Head of caudate nucleus (tissue), 42 donors: ENCODE data around the gene DISC1.
"Not testable (repeated sequence)": the region's sequence is repeated elsewhere in the genome, so short reads cannot be mapped to it uniquely, and the experiment has no call there.

Experiments used
- DNase-seq, 42 donors: peaks; one replicate each; pipeline versions ENCODE4 v3.0.0 to v3.0.0-alpha.2; 2020 to 2021; ENCODE audit warnings: mixed read lengths in 7 of 42
- intact Hi-C: fragments of 100-400 bp; cut with DNase I; formaldehyde crosslinking; loops from one replicate; pipeline ENCODE4 v1.15.0; 2022

Gene DISC1

DNA sequence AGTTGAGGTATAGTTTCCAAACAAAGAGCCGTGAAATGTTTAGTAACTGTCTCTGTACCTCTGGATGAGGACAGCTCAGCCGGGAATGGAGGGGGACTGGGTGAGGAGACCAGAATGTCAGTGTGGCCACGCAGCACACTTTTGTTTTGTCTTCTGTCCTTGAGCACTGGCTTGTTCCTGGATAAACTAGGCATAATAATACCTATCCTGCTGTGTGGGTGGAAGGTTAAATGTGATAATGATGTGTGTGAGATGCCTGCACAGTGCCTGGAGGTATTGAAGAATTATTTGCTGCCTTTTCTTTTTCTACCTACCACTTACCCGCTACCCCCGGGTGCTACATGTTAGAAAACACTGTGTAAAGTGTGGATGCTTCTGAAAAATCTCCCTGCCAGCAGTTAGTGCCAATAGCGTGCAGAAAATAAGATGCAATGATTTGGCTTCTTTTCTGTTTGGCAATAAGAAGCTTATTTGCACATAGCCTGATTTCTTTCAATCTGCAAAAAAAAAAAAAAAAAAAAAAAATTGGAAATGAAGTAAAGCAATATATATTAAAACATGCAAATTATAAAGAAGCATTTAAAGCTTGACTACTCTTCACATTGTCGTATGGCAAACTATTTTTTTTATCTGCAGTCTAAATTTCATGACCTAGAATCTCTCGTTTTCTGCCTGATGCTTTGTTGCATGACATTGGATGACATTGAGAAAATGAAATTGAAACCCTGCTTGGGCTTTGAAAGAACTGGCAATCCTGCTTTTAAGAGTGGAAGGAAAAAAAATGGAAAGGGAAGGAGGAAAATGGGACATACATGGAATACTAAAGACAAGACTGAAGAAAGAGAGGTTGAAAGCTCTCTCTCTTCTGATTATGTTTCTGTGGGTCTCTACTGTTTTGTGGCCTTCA, 89.5 kb downstream of the DISC1 start:
- no peak for DNase-seq
- intact Hi-C loops: no loop called here

DNA sequence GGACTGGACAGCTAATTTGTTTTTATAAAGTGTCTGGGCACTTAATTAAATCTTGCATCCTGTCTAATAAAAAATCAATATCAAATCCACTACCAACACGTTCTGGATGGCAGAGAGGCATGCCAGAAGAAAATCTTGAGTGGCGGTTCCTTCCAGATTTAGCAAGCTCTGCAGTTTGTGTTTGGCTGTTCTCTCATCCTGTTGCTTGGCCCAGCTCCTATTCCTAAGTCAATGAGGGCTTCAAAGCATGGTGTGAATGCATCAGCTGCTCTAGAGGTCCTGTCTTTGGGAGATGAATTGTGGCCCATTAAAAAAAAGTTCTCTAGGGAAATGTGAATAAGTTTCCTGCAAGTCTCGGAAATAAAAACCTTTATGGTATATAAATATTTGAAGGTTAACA, 90.3 kb downstream of the DISC1 start:
- intact Hi-C loops: no loop called here
- DNase-seq: no peak

DNA sequence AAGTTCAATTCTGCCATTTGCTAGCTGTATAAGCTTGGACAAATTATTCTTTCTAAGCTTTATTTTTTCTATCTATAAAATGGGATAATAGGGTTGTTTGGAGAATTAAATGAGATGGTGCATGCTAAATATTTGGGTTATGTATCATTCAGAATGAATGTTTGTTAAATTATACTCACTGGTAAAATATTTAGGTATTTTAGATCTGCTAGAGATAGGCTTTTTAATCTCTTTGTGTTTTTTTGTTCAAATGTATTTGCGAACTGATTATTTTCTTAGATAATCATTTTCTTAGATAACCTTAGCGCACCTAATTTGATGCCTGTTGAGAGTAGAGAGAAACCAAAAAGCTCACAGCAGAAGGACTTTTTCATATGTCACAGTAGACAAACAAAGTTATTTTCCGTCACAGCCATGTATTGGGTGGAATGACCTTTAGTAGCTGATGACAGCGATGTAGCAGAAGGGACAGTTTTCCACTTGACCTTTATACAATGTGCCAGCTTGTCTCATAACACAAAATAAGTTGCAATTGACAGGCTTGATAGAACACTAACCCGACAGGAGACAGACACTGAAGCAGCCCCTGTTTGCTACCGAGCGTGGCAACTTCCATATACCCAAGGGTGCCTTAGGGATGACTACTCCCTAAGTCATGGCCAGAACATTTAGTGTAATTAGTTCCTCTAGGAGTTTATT, 93.0 kb downstream of the DISC1 start:
- intact Hi-C loops: no loop called here

DNA sequence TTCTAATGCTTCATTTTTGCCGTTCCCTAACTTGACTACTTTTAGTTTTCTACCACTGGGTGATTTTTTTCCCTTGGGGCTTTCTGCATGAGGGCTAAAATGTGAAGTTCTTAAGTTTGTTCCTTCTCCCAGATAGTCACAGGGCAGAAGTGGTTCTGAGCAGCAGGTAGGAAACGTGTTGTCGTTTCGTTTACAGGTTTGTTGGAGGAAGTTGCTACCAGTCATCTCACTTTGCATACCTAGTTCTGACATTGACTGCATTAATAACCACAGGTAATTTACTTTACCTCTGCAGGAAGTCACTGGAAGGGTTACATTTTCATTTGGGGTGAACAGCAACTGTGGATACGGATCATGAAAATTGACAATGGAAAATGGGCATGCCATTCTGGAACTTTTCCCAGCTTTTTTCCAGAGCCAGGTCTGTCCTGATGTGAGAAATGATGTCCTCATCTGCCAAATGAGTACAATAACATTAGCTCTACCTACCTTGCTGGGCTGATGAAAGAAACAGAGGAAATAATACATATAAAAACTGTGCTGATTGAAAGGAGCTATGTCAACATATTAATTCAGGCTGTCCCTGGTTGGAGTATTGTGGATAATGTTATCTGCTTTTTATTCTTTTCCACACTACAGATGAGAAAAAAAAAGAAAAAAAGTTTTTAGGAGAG, 94.2 kb downstream of the DISC1 start:
- intact Hi-C loops: no loop called here

More for the DNA sequence above, 93.0 kb downstream of the DISC1 start:
- DNase-seq: no peak

DNA sequence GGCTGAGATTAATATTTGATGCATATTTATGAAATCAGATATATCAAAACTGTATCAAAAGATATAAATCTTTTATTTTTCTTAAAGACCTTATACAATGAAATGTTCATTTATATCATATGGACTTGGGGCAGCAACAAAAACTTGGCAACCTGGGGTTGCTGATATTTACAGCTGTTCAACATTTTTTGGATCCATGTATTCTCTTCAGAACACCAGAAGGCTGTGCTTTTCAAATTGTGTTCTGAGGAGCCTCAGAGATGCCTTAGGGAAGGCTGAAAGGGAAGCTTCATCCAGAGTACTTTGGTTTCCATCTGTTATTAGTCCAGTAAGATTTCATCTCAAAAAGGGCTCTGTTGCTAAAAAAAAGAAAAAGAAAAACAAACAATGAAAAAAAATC, 94.8 kb downstream of the DISC1 start:
- intact Hi-C loops: no loop called here
- DNase-seq: no peak

More for the DNA sequence above, 94.2 kb downstream of the DISC1 start:
- DNase-seq: no peak

DNA sequence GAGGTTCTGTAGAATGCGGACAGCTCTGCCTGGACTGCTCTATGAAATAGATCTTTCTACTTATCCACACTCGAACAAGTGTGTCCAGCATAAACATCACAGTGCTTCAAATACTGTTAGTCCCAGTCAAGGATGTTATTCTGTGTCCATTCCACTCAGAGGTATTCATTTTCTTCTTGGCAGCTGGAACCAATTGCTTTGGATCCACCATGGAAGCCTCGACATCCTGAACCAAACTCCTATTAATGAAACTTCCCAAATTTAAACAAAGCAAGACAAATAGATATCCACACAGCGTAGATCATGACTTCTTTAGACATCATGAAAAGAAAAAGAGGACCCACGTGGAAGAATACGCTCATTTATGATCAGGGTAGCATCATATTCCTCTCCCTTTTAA, 95.8 kb downstream of the DISC1 start:
- no peak for DNase-seq
- intact Hi-C loops: no loop called here

DNA sequence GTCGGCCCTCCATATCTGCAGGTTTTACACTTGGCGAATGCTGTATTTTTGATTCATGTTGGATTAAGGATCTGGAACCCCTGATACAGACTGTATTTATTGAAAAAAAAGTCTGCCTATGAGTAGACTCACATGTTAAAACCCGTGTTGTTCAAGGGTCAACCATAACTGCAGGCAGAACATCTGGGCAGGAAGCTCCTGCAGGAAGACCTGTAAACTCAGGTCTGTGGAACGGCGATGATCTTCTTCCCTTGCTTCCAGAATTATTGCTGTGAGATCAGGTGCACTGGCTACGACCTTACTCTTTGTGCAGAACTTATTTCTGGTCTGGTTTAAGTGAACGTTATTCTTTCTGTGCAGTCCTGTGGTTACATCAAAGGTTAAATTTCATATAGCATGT, 96.6 kb downstream of the DISC1 start:
- intact Hi-C loops: no loop called here
- DNase-seq: no peak

DNA sequence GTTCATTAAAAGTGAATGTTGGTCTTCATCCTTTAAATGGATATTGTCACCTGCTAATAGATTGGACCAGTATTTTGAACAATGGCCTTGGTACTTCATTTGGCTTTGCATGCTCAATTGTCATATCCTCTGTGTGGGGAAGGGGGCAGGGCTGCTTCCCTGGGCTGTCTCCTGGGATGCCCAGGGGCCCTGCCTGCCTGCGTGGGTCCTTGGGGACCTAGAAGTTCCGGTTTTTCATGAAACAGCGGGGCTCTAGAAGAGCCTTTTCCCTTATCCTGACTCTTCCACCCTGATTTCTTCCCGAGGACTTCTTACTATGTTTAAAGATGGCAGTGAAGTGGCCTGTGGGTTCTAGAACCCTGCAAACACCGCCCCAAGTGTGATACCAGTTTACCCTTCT, 97.5 kb downstream of the DISC1 start:
- DNase-seq: no peak
- intact Hi-C loops: no loop called here

DNA sequence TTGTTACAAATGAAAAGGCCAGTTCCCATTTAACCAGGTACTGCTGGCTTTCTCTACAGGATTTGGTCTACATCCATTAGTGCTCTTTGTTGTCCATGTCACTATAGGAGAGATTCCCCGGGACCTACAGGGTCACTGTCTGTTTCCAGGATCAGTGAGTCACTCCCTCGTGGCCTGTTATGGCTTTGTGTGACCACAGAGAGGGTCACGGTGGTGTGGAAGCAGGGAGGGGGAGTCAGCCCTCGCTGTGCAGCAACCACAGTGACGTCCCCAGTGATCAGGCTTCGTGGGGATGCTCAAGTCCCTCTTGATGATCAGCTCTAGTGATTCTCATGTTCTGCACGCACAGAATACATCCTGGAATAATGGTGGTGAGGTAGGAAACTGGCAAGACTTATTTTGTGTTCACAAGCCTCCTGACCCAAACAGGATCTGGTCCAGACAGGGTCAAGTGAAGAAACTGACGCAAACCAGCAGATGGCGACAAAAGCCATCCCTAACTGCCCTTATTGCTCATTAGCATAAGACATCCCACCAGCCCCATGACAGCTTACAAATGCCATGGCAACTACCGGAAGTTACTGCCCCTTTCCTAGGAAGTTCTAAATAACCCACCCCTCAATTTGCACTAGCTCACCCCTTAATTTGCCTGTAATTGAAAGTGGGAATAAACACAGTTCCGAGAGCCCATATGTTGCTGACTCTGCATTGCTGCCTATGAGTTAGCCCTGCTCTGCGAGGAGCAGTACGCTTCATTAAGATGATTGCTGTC, 98.5 kb downstream of the DISC1 start:
- intact Hi-C loops: no loop called here

DNA sequence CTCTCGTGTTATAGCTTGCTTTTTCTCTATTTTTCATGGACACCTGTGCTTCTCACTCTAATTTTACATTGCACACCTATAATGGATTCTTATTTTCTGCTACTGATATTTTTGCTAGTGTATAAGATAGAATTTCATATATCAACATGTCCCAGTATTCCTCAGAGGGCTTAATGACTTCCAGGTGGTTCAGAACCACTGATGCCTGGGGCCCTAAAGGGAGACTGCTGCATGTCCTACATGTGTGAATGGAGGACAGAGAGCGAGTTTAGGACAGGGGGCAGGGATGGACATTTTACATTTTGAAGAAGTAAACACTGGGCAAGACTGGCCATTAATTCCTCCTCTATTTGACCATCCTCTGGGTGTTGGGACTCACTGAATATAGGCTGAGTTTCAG, 100.6 kb downstream of the DISC1 start:
- intact Hi-C loops: no loop called here
- no peak for DNase-seq

More for the DNA sequence above, 98.5 kb downstream of the DISC1 start:
- DNase-seq: peak in 26 of 42 donors; percentile 8 to 71 (median 34)

DNA sequence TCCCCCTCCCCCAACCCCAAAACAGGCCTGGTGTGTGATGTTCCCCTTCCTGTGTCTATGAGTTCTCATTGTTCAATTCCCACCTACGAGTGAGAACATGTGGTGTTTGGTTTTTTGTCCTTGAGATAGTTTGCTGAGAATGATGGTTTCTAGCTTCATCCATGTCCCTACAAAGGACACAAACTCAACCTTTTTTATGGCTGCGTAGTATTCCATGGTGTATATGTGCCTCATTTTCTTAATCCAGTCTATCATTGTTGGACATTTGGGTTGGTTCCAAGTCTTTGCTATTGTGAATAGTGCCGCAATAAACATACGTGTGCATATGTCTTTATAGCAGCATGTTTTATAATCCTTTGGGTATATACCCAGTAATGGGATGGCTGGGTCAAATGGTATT, 102.4 kb downstream of the DISC1 start:
- intact Hi-C loops, DNase-seq: not testable (repeated sequence)

DNA sequence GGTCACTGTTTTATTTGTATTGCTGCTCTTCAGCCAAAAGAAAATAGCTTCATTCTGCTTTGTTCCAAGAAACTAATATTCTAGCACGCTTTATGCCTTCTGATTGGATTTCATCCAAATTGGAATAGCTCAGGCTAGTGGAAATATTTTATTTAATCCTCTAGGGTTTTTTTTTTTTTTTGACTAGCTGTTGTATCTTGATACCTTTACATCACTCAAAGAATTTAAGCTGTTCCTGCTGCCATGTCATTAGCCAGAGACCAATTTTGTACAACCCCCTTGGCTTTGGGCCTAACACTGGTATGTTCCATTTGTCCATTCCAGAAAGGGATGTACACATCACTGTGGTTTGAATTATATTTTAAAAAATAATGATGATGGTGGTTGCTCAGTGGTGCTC, 103.0 kb downstream of the DISC1 start:
- DNase-seq: no peak
- intact Hi-C loops: no loop called here

DNA sequence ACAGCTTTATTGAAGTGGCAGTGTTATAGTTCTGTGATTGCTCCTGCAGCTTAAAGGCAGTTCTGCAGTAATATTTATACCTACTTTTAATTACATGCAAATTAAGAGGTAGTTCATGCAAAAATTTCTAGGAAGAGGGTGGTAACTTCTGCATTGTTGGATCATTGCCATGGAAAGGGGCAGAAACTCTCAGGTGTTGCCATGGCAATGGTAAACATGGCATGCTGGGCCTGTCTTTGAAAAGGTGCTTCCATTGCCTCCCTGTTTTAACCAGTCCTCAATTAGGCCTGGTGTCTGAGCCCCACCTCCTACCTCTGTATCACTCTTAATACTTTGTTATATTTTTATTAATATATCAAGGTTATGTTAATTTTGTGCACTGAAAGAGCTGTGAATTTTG, 104.7 kb downstream of the DISC1 start:
- intact Hi-C loops: no loop called here
- DNase-seq: no peak

DNA sequence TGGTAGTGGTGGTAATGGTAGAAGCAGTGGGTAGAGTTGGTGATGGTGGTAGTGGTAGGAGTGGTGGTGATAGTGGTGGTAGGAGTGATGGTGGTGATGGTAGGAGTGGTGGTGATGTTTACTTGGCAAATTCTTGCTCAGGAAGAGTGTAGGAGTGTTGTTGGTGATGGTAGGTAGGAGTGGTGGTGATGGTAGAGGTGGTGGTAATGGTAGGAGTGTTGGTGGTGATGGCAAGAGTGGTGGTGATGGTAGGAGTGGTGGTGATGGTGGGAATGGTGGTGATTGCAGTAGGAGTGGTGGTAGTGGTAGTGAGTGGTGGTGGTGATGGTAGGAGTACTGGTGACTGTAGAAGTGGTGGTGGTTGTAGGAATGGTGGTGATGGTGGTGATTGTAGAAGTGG, 106.5 kb downstream of the DISC1 start:
- no peak for DNase-seq
- intact Hi-C loops: no loop called here

DNA sequence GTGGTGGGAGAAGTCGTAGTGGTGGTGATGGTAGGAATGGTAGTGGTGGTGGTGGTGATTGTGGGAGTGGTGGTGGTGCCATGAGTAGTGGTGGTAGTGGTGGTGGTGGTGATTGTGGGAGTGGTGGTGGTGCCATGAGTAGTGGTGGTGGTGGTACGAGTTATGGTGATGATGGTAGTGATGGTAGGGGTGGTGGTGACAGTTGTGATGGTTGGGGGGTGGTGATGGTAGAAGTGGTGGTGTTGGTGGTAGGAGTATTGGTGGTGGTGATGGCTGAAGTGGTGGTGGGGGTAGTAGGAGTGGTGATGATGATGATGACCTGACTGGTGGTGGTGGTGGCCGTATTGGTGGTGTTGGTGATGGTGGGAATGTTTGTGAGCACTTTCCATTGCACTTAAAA, 107.1 kb downstream of the DISC1 start:
- intact Hi-C loops: no loop called here
- DNase-seq: no peak

DNA sequence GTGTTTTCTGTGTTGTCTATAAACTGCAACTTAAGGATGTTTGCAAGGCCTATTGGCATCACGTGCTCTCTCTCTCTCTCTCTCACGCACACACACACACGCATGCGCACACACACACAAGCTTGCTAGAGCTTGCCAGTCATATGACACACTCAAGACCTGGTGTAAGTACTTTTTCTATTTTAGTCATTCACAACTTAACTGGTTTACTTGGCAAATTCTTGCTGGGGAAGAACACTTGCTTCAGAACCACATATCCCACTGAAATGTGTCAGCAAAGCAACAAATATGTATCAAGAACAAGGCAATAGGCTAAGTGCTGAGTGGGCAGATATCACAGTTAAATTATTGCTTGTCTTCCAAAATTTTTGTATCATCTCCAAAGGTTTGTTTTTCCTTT, 107.8 kb downstream of the DISC1 start:
- DNase-seq: no peak
- intact Hi-C loops: no loop called here

DNA sequence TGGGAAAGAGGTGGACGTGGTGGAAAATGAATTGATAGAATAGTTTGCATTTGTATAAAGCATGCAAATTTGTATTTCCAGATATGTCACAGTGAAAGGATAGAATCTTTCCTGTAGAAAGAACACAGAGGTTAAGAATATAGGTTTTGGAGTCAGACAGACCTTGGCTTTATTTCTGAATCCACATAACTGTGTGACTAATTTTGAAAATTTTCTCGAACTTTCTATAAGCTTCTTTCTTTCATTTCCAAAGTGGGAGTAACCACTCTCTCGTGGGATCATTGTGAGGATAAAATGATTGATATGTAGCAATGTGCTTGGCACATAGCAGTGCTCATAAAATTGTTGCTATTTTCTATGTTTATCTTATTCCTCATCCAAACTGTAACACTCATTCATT, 108.8 kb downstream of the DISC1 start:
- intact Hi-C loops: no loop called here

DNA sequence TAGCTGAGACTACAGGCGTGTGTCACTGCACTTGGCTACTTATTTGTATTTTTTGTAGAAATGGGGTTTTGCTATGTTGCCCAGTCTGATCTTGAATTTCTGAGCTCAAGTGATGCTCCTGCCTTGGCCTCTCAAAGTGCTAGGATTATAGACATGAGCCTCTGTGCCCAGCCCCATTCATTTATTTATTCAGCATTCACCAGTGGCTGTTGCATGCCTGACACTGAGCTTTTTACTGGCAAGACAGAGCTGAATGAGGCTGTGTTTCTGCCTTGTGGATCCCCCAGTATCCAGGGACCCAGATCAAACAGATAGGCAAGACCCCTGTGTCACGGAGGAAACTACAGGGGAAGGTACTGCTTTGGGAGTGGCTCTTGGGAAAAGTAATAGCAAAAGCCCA, 109.4 kb downstream of the DISC1 start:
- intact Hi-C loops: no loop called here
- DNase-seq: no peak

More for the DNA sequence above, 108.8 kb downstream of the DISC1 start:
- DNase-seq: no peak

DNA sequence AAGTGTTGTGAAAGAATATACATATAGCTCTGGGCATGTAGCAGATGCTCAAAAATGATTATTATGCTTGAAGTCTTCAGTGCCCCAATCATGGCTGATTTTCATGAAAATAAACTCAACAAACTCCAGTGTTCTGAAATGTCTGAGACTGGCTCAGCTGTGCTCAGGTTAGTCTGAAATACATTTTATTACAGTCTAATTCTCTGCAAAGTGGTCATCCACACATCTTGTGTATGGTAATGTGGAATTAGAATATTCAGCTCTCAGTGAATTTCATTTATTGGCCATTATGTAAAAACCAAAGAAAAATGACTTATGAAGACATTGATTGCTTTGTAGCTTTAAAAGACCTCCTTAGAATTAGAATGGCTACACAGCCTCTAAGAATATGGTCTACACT, 109.9 kb downstream of the DISC1 start:
- intact Hi-C loops: no loop called here
- DNase-seq: no peak
